ENCODE measurements around the gene ARHGEF11. TPM values are rescaled to one million over a fixed set of nuclear protein-coding genes. Genes with fewer than 3 reads are reported as not detected.

Gene ARHGEF11, protein sequence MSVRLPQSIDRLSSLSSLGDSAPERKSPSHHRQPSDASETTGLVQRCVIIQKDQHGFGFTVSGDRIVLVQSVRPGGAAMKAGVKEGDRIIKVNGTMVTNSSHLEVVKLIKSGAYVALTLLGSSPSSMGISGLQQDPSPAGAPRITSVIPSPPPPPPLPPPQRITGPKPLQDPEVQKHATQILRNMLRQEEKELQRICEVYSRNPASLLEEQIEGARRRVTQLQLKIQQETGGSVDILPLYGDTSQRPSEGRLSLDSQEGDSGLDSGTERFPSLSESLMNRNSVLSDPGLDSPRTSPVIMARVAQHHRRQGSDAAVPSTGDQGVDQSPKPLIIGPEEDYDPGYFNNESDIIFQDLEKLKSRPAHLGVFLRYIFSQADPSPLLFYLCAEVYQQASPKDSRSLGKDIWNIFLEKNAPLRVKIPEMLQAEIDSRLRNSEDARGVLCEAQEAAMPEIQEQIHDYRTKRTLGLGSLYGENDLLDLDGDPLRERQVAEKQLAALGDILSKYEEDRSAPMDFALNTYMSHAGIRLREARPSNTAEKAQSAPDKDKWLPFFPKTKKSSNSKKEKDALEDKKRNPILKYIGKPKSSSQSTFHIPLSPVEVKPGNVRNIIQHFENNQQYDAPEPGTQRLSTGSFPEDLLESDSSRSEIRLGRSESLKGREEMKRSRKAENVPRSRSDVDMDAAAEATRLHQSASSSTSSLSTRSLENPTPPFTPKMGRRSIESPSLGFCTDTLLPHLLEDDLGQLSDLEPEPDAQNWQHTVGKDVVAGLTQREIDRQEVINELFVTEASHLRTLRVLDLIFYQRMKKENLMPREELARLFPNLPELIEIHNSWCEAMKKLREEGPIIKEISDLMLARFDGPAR (N-terminal part only)
- total RNA-seq: 10 to 100 TPM; 31.1 to 50.4 (median 33.1) TPM

DNA sequence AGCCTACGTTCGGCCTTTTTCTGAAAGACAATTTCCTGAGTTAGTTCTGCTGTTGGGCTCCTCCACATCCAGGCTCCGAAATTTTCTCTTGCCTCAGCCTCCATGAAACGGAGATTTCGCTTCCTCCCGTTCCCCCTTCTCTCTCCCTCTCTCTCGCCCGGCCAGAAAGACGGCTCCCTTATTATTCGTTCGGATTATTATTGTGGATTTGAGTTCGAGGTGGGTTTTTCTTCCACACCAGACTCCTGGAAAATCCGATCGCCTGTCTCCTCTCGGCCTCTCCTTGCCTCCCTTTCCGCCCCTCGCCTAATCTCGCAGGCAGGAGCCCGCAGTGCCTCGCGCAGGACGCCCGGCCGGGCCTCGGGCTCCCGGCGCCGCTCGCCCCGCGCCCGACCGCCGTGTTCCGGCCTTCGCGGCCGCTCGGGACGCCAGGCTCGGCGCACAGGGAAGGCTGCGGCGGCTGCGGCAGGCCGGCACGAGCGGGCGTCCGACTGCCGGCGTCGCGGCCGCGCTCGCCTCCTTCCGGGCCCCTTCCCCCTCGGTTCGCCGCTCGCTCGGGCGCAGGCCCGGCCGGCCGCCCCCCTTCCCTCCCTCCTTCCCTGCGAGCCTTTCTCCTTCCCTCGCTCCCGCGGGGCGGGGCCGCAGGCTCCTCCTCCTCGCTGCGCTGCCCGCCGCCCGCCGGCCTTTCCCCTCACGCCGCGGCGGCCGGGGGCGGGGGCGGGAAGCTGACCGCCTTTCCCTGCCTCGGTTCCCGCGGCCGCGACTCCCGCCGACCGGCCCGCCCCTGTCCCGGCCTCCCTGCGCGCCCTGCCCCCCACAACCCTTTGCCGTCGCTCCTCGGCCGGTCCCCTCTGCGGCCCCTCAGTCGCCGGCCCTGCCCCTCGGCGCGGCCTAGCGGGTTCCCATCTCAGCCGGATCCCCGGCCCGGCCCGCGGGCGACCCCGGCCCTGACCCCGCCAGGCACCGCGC is at the start of gene ARHGEF11:
Gene ARHGEF11, minus strand, starts transcription at position 493 of the 969 bp plus-strand sequence. CDS start 1,412 bp downstream, outside the sequence.
- intact Hi-C loops (cut with DNase I; ENCODE audit: low total_unique reads): no loop called here
- TF ChIP-seq POLR2A (IDR thresholded peaks at IDR 0.05) (no peak), POLR2AphosphoS5 (IDR thresholded peaks at IDR 0.05) (peak in 1 of 3 donors; percentile 31)
- TF ChIP-seq, protein P1, sequence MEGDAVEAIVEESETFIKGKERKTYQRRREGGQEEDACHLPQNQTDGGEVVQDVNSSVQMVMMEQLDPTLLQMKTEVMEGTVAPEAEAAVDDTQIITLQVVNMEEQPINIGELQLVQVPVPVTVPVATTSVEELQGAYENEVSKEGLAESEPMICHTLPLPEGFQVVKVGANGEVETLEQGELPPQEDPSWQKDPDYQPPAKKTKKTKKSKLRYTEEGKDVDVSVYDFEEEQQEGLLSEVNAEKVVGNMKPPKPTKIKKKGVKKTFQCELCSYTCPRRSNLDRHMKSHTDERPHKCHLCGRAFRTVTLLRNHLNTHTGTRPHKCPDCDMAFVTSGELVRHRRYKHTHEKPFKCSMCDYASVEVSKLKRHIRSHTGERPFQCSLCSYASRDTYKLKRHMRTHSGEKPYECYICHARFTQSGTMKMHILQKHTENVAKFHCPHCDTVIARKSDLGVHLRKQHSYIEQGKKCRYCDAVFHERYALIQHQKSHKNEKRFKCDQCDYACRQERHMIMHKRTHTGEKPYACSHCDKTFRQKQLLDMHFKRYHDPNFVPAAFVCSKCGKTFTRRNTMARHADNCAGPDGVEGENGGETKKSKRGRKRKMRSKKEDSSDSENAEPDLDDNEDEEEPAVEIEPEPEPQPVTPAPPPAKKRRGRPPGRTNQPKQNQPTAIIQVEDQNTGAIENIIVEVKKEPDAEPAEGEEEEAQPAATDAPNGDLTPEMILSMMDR (IDR thresholded peaks at IDR 0.05): no peak
- peaks cover 0 to 7% of the 10 kb centered on the region in 2 donors for H3K4me1 ChIP-seq

DNA sequence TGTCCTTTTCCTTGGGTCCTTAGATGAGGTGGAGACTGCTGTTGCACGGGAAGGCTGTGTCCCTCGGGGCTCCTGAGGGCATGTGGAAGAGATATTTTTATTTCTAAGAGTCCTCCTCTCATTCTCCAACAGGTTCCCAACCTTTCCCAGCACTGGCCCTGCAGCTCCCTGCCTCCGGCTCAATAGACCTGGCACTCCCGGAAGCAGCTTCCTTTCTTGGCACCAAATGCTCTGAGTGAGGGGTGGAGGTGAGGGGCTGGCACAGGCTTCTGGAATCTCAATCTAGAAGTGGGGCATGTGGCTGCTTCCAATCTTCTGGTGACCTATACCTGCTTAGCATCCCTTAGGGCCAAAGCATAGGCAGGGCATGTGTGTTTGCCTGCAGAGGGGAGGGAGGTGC is 49.5 kb upstream of the ARHGEF11 start:
- H3K27me3 ChIP-seq: no peaks in the 10 kb centered on the region
- DNase-seq (ENCODE audit: low spot score in 2 of 2): no peak
- no peaks in the 10 kb centered on the region for H3K9me3 ChIP-seq
- peaks cover 0 to 9% of the 10 kb centered on the region in 2 donors for H3K4me1 ChIP-seq
- no peaks in the 10 kb centered on the region for H3K36me3 ChIP-seq
- no peak overlapping the region for H3K27ac ChIP-seq
- TF ChIP-seq, protein P1 (IDR thresholded peaks at IDR 0.05): no peak
- TF ChIP-seq POLR2AphosphoS5 (IDR thresholded peaks at IDR 0.05) (no peak), POLR2A (IDR thresholded peaks at IDR 0.05) (no peak)
- intact Hi-C loops (cut with DNase I; ENCODE audit: low total_unique reads): no loop called here
- H3K4me3 ChIP-seq: no peak overlapping the region

More for the DNA sequence above, at the start of gene ARHGEF11:
- Histone ChIP-seq H3K27me3 (no peaks in the 10 kb centered on the region), H3K4me3 (peak within 1 kb of the TSS; percentile 60 to 92 (median 74)), H3K9me3 (no peaks in the 10 kb centered on the region), H3K27ac (peak within 1 kb of the TSS; percentile 93 to 97), H3K36me3 (no peaks in the 10 kb centered on the region)
- peak; percentile 79 to 86 for DNase-seq (ENCODE audit: low spot score in 2 of 2)

DNA sequence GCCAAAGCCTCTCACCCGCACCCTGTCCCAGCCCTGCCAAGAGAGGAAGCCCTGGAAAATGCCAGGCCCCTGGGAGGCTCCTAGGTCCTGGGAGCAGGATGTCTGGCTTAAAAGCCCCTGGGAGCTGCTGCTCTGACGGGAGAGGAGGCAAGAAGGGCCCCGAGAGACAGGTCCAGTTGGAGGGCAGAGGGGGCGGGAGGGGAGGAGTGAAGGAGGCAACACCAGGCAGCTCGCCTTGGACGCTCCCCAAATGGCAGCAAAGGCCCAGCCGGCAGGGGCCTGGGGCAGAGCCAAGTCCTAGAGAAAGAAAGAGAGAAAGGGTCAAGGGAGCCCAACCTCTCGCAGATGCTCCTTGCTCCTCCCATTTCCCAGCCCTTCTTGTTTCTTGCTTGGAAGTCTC is 47.3 kb upstream of the ARHGEF11 start:
- intact Hi-C loops (cut with DNase I; ENCODE audit: low total_unique reads): loop anchor here (5.0 kb wide), 1 partner anchor 54 kb away; no protein-coding TSS in a partner anchor
- peaks cover 0 to 14% of the 10 kb centered on the region in 2 donors for H3K4me1 ChIP-seq
- TF ChIP-seq POLR2AphosphoS5 (IDR thresholded peaks at IDR 0.05) (no peak), POLR2A (IDR thresholded peaks at IDR 0.05) (no peak)
- TF ChIP-seq, protein P1 (IDR thresholded peaks at IDR 0.05): no peak
- DNase-seq (ENCODE audit: low spot score in 2 of 2): no peak
- no peak overlapping the region for H3K4me3 ChIP-seq
- no peaks in the 10 kb centered on the region for H3K9me3 ChIP-seq
- H3K36me3 ChIP-seq: no peaks in the 10 kb centered on the region
- peak overlapping the region; percentile 35 to 45 for H3K27ac ChIP-seq
- no peaks in the 10 kb centered on the region for H3K27me3 ChIP-seq

DNA sequence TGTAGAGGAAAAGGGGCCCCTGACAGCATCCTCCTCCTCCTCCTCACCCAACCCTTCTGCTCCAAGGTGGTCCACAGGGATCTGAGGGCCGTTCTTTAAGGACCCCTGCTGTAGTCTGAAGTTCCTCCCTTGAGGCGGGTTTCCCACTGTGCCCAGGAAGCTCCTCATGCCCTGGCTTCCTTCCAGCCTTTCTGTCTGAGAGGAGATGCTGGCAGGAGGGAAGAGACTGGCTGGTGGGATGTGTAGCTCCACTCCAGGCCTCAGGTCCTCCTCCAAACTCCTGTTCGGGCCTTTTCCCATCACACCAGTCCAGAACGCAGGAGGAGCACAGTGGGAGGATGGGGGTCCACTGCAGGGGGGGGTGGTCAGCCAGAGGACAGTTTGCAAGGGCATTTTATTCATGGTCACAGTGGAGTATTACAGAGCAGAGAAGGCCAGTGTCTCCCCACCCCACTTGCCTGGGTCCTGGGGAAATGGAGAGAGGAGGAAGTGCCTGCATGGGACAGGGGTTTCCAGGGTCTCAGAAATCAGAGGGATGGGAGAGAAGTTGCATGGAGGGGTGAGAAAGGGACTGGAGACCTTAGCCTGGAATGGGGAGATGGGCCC is 46.2 kb upstream of the ARHGEF11 start:
- Histone ChIP-seq H3K4me3 (no peak overlapping the region), H3K27me3 (no peaks in the 10 kb centered on the region), H3K4me1 (peaks cover 0 to 14% of the 10 kb centered on the region in 2 donors), H3K9me3 (no peaks in the 10 kb centered on the region), H3K36me3 (no peaks in the 10 kb centered on the region), H3K27ac (peak overlapping the region; percentile 1 to 74)
- DNase-seq (ENCODE audit: low spot score in 2 of 2): no peak
- no peak for TF ChIP-seq POLR2AphosphoS5 (IDR thresholded peaks at IDR 0.05)
- TF ChIP-seq, protein P1 (IDR thresholded peaks at IDR 0.05): no peak
- intact Hi-C loops (cut with DNase I; ENCODE audit: low total_unique reads): loop anchor here (5.0 kb wide), 1 partner anchor 56 kb away; no protein-coding TSS in a partner anchor
